Motor neuron (in vitro differentiated cells): ENCODE measurements around the gene TAF1C. TPM values are rescaled to one million over a fixed set of nuclear protein-coding genes. Genes with fewer than 3 reads are reported as not detected.

Experiments used
- total RNA-seq, 8 experiments: library from RNA; unstranded; fragments of 300-600 nt; gene quantifications; 2 replicates each; pipeline versions ENCODE4 v1.2.3 to v1.2.4, GENCODE V29; 2022

TAF1C gene
- total RNA-seq, 8 experiments from 2014 or later = 13.1 to 58.4 (median 18.2) TPM

Other genes starting within 250 kb of the TAF1C start
- 10 to 100 TPM in 1 of 8 experiments, 1 to 10 TPM in 6, under 1 TPM in 1; 0.92 to 14.8 (median 2.0) TPM for gene OSGIN1, start 233.8 kb downstream of the TAF1C start, total RNA-seq
- gene NECAB2, start 218.8 kb downstream of the TAF1C start, total RNA-seq = 10 to 100 TPM in 1 of 8 experiments, 1 to 10 TPM in 6, under 1 TPM in 1; 0.63 to 23.4 (median 2.6) TPM
- gene SLC38A8, start 144.3 kb downstream of the TAF1C start, total RNA-seq = 1 to 10 TPM in 3 of 8 experiments, under 1 TPM in 1, not detected in 4; 0.27 to 1.9 (median 1.5) TPM
- gene MBTPS1, start 70.1 kb downstream of the TAF1C start, total RNA-seq = 100 to 1,000 TPM in 3 of 8 experiments, 10 to 100 TPM in 5; 42.5 to 166 (median 62.3) TPM
- gene HSDL1, start 41.9 kb downstream of the TAF1C start, total RNA-seq = 10 to 100 TPM; 20.1 to 63.7 (median 48.1) TPM
- 10 to 100 TPM in 1 of 8 experiments, 1 to 10 TPM in 4, under 1 TPM in 3; 0.36 to 17.7 (median 1.2) TPM for gene DNAAF1, start 41.7 kb downstream of the TAF1C start, total RNA-seq
- gene ADAD2, start 4.1 kb upstream of the TAF1C start, total RNA-seq = 1 to 10 TPM in 2 of 8 experiments, under 1 TPM in 3, not detected in 3; 0.05 to 2.1 (median 0.81) TPM
- under 1 TPM in 7 of 8 experiments, not detected in 1; 0.05 to 0.66 (median 0.20) TPM for gene KCNG4, start 53.0 kb upstream of the TAF1C start, total RNA-seq
- 1 to 10 TPM in 6 of 8 experiments, under 1 TPM in 2; 0.27 to 4.0 (median 2.7) TPM for gene WFDC1, start 107.8 kb upstream of the TAF1C start, total RNA-seq
- 1 to 10 TPM in 5 of 8 experiments, under 1 TPM in 3; 0.61 to 2.6 (median 1.3) TPM for gene ATP2C2, start 181.5 kb upstream of the TAF1C start, total RNA-seq